Stomach (tissue), 4 donors: ENCODE data around the gene BRIX1.

Experiments
- EP300 ChIP-seq: sonication (generic); formaldehyde crosslinking; IDR thresholded peaks from one replicate; pipeline ENCODE4 v1.6.1; 2017; ENCODE audit warnings: antibody characterized with exemption
- POLR2A ChIP-seq, 4 donors: fragments of 450-650 bp; IDR thresholded peaks; one replicate each; pipeline ENCODE4 v1.6.1; 2016; ENCODE audit warnings: antibody characterized with exemption in 4 of 4, control low read depth in 2 of 4, mild to moderate bottlenecking in 1 of 4, moderate library complexity in 1 of 4
- POLR2AphosphoS5 ChIP-seq, 3 donors: sonication (generic); formaldehyde crosslinking; IDR thresholded peaks; one replicate each; pipeline ENCODE4 v1.6.1; 2016; ENCODE audit warnings: antibody characterized with exemption in 3 of 3
- TF ChIP-seq, protein P1 (sequence below), 7 experiments: fragments of 450-650 bp in 4 of 7; fragments of 200-600 bp in 3 of 7; sonication (generic) in 3 of 7; IDR thresholded peaks; one replicate each; pipeline ENCODE4 v1.5.1; 2016 to 2019; ENCODE audit warnings: antibody characterized with exemption in 7 of 7, control low read depth in 2 of 7, mild to moderate bottlenecking in 1 of 7

DNA sequence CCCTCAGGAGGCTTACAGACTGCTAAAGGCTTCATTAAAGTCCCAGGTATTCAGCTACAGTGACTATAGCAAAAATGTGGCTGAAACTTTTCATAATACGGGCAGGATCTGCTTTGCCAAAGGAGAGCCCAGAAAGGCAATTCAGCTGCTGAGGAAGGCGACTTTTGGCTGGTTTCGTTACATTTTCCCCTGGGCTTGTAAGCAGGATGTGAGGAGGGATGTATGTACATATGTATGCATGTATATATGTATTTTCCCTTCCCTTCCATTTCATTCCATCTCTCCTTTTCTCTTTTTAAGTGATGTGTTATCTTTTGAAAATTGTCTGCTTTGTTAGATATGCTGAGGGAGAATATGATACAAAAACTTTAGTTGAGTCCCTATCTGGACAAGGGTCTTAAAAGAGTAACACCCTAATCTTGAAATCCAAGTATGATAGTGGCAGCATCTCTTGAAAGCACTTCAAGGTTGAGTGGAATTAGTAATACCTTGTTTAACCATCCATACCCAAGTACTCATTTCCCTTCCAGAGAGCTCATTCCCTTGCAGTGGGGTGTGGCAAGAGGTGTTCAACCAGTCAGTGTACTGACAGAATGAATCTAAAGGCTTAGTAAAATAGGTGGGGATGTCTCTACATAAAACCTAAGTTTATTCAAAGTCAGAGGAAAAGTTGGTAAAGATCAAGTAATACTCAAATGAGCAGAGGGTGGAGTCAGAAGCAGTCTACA lies 29.0 kb upstream of the BRIX1 start:
- TF ChIP-seq POLR2A (IDR thresholded peaks at IDR 0.05) (no peak), POLR2AphosphoS5 (IDR thresholded peaks at IDR 0.05) (no peak), EP300 (no peak)
- TF ChIP-seq, protein P1, sequence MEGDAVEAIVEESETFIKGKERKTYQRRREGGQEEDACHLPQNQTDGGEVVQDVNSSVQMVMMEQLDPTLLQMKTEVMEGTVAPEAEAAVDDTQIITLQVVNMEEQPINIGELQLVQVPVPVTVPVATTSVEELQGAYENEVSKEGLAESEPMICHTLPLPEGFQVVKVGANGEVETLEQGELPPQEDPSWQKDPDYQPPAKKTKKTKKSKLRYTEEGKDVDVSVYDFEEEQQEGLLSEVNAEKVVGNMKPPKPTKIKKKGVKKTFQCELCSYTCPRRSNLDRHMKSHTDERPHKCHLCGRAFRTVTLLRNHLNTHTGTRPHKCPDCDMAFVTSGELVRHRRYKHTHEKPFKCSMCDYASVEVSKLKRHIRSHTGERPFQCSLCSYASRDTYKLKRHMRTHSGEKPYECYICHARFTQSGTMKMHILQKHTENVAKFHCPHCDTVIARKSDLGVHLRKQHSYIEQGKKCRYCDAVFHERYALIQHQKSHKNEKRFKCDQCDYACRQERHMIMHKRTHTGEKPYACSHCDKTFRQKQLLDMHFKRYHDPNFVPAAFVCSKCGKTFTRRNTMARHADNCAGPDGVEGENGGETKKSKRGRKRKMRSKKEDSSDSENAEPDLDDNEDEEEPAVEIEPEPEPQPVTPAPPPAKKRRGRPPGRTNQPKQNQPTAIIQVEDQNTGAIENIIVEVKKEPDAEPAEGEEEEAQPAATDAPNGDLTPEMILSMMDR (IDR thresholded peaks at IDR 0.05), result no peak
